Panc1 (cell line): ENCODE results near the gene DTWD1.

ENCODE experiments used
- POLR2AphosphoS5 ChIP-seq: IDR thresholded peaks from 2 replicates; pipeline ENCODE4 v1.6.1; 2012; ENCODE audit warnings: mild to moderate bottlenecking, low read depth, low read length, moderate library complexity
- TCF7L2 ChIP-seq: IDR thresholded peaks from 2 replicates; pipeline ENCODE4 v1.6.1; 2011; ENCODE audit warnings: mild to moderate bottlenecking, low read depth, low read length, inconsistent platforms
- TF ChIP-seq, protein P1 (sequence below): fragments of 450-650 bp; IDR thresholded peaks from 2 replicates; pipeline ENCODE4 v1.5.1; 2017; ENCODE audit warnings: mild to moderate bottlenecking
- TF ChIP-seq, protein P2 (sequence below), 2 experiments: IDR thresholded peaks; 2 replicates each; pipeline ENCODE4 v1.6.1; 2011 to 2012; ENCODE audit warnings: low read depth in 2 of 2, control low read depth in 1 of 2, low read length in 1 of 2, mild to moderate bottlenecking in 1 of 2, moderate library complexity in 1 of 2; ENCODE audit not compliant: insufficient read depth in 1 of 2

DNA sequence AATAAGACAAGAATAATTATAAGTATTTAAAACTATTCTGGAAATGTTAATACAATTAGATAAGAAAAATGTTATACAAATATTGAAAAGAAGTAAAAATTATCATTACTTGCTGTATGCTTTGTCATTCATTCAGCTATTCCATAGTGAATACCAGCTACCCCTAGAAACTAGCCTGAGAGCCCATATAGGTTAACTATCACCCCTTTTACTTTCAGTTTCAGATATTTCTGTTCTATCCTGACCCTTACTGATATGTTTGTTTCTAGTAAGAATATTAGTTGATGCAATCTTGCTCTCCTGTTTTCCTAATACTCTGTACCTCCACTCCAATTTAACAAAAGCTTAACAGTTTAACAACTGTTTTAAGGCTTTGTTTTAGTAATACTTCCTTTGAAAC, 31.8 kb upstream of the DTWD1 start:
- TF ChIP-seq, protein P1, sequence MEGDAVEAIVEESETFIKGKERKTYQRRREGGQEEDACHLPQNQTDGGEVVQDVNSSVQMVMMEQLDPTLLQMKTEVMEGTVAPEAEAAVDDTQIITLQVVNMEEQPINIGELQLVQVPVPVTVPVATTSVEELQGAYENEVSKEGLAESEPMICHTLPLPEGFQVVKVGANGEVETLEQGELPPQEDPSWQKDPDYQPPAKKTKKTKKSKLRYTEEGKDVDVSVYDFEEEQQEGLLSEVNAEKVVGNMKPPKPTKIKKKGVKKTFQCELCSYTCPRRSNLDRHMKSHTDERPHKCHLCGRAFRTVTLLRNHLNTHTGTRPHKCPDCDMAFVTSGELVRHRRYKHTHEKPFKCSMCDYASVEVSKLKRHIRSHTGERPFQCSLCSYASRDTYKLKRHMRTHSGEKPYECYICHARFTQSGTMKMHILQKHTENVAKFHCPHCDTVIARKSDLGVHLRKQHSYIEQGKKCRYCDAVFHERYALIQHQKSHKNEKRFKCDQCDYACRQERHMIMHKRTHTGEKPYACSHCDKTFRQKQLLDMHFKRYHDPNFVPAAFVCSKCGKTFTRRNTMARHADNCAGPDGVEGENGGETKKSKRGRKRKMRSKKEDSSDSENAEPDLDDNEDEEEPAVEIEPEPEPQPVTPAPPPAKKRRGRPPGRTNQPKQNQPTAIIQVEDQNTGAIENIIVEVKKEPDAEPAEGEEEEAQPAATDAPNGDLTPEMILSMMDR: no peak
- TF ChIP-seq POLR2AphosphoS5: no peak
- no peak for TF ChIP-seq TCF7L2
- TF ChIP-seq, protein P2, sequence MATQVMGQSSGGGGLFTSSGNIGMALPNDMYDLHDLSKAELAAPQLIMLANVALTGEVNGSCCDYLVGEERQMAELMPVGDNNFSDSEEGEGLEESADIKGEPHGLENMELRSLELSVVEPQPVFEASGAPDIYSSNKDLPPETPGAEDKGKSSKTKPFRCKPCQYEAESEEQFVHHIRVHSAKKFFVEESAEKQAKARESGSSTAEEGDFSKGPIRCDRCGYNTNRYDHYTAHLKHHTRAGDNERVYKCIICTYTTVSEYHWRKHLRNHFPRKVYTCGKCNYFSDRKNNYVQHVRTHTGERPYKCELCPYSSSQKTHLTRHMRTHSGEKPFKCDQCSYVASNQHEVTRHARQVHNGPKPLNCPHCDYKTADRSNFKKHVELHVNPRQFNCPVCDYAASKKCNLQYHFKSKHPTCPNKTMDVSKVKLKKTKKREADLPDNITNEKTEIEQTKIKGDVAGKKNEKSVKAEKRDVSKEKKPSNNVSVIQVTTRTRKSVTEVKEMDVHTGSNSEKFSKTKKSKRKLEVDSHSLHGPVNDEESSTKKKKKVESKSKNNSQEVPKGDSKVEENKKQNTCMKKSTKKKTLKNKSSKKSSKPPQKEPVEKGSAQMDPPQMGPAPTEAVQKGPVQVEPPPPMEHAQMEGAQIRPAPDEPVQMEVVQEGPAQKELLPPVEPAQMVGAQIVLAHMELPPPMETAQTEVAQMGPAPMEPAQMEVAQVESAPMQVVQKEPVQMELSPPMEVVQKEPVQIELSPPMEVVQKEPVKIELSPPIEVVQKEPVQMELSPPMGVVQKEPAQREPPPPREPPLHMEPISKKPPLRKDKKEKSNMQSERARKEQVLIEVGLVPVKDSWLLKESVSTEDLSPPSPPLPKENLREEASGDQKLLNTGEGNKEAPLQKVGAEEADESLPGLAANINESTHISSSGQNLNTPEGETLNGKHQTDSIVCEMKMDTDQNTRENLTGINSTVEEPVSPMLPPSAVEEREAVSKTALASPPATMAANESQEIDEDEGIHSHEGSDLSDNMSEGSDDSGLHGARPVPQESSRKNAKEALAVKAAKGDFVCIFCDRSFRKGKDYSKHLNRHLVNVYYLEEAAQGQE (IDR thresholded peaks at IDR 0.05; ENCODE audit: insufficient read depth in 1 of 2, low read depth in 2 of 2, low read length in 1 of 2): no peak
